ENCODE results near the gene GOLGA6A. TPM values are rescaled to one million over a fixed set of nuclear protein-coding genes. Genes with fewer than 3 reads are reported as not detected.

GOLGA6A gene
- total and polyA plus RNA-seq, 2 experiments from 2014 or later, result not detected

DNA sequence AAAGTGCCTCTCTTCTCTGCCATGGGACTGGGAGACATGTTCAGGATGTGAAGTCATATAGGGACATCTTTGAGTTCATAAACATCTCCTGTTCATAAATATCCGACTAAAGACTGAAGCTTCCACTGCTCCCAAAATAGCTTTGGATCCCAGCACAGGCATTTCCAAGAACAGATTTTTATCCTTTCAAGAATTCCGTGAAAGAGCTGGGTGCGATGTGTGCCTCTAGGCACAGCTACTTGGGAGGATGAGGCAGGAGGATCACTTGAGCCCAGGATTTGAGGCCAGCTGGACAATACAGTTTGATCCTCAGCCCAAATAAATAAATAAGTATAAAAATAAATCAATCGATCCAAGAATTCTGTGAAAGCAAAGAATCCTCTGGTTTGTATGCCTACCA lies 41.3 kb upstream of the GOLGA6A start:
- no peak overlapping the region for H2AFZ ChIP-seq
- 40 to 48% methylated on average over 4 of the region's 4 CpGs for WGBS, 2 experiments (ENCODE audit: low coverage in 1 of 2, low lambda C conversion rate in 2 of 2, missing lambda C conversion rate in 2 of 2)
- peaks cover 4% of the 10 kb centered on the region; the same call in 1 of the 2 replicates for H3K4me1 ChIP-seq (ENCODE audit: insufficient read depth)
- H3K36me3 ChIP-seq (ENCODE audit: low read depth), result no peaks in the 10 kb centered on the region
- no peaks in the 10 kb centered on the region for H4K20me1 ChIP-seq (ENCODE audit: insufficient read depth)
- peaks cover 71% of the 10 kb centered on the region for H3K27me3 ChIP-seq (replicated peaks; ENCODE audit: insufficient read depth)
- H3K4me3 ChIP-seq, result no peak overlapping the region
- no peaks in the 10 kb centered on the region for H3K9me3 ChIP-seq (ENCODE audit: low read depth)
- no peaks in the 10 kb centered on the region for H3F3A ChIP-seq (ENCODE audit: insufficient read depth)
- H3K9ac ChIP-seq, result no peak overlapping the region
- H3K9me2 ChIP-seq (ENCODE audit: insufficient read depth), result no peaks in the 10 kb centered on the region
- no peak overlapping the region for H3K27ac ChIP-seq
- in situ Hi-C loops (cut with MboI), result no loop called here
- no peaks in the 10 kb centered on the region for H3K79me2 ChIP-seq (ENCODE audit: insufficient read depth)
- TF ChIP-seq EZH2 (IDR thresholded peaks at IDR 0.05; ENCODE audit: insufficient read depth, poor library complexity, severe bottlenecking) (no peak), EZH2phosphoT487 (IDR thresholded peaks at IDR 0.05; ENCODE audit: insufficient read depth, low read depth) (no peak)
- DNase-seq, result no peak
- H3K4me2 ChIP-seq (ENCODE audit: unreplicated experiment), result no peak overlapping the region

DNA sequence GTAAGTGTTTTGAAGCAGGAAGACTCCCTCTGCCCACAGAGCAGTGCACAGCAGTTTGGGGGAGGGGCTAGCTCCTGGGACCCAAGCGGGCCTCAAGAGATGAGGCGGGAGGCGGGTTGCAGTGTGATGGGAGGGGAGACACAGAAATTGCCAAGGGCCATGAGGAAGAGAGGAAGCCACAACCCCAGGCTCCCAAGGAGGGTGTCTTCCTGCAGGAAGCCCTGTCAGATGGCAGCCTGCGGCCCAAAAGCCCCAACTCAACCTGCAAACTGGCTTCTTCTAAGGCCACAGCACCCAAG lies 40.7 kb upstream of the GOLGA6A start:
- no peak overlapping the region for H2AFZ ChIP-seq
- 63 to 68% methylated on average over 4 of the region's 4 CpGs for WGBS, 2 experiments (ENCODE audit: low coverage in 1 of 2, low lambda C conversion rate in 2 of 2, missing lambda C conversion rate in 2 of 2)

DNA sequence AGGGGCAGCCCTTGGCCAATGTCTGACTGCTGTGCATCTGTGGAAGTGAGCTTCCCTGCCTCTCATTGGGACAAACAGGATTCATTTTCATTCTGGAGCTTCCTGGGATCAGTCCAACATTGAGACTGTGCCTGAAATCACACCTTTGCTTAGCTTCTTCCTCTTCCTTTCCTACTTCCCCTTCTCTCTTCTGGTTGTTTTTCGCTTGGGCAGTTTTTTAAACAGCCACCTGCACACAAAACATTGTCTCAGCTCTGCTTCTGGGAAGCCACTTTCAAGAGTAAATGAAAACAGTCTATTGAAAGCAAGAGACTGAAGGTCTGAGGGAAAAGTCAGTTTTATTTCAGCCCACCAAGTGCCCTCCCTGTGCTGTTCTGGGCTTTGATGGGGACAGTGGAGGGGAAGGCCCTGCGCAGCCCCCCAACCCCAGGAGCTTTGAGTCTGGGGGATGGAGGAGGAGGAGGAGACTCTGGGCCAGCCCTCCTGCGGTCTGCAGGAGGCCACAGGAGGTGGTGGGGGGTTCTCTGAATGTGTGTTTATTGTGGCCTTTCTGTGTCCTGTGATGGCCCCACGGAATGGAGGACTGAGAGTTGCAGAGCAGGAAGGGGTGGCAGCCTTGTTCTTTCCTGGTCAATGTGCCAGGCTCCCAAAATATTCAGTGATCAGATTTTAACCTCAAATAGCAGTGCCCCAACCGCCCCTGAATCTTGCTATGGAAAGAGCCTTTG lies 40.2 kb upstream of the GOLGA6A start:
- Histone ChIP-seq H3K79me2 (ENCODE audit: insufficient read depth) (no peaks in the 10 kb centered on the region), H3F3A (ENCODE audit: insufficient read depth) (no peaks in the 10 kb centered on the region), H3K9ac (no peak overlapping the region), H2AFZ (no peak overlapping the region), H3K27me3 (replicated peaks; ENCODE audit: insufficient read depth) (peaks cover 63% of the 10 kb centered on the region), H3K4me1 (ENCODE audit: insufficient read depth) (no peaks in the 10 kb centered on the region), H3K36me3 (ENCODE audit: low read depth) (no peaks in the 10 kb centered on the region), H3K4me2 (ENCODE audit: unreplicated experiment) (no peak overlapping the region), H3K27ac (no peak overlapping the region), H3K9me2 (ENCODE audit: insufficient read depth) (no peaks in the 10 kb centered on the region), H3K4me3 (no peak overlapping the region), H4K20me1 (ENCODE audit: insufficient read depth) (no peaks in the 10 kb centered on the region), H3K9me3 (ENCODE audit: low read depth) (no peaks in the 10 kb centered on the region)
- in situ Hi-C loops (cut with MboI), result no loop called here
- no peak for TF ChIP-seq EZH2phosphoT487 (IDR thresholded peaks at IDR 0.05; ENCODE audit: insufficient read depth, low read depth)
- no peak for TF ChIP-seq EZH2 (IDR thresholded peaks at IDR 0.05; ENCODE audit: insufficient read depth, poor library complexity, severe bottlenecking)
- DNase-seq, result no peak
- WGBS, 2 experiments (ENCODE audit: low coverage in 1 of 2, low lambda C conversion rate in 2 of 2, missing lambda C conversion rate in 2 of 2), result 52 to 58% methylated on average over 5 of the region's 5 CpGs

More for the DNA sequence above, 40.7 kb upstream of the GOLGA6A start:
- no peak overlapping the region for H3K4me2 ChIP-seq (ENCODE audit: unreplicated experiment)
- no peaks in the 10 kb centered on the region for H3K36me3 ChIP-seq (ENCODE audit: low read depth)
- H3K27ac ChIP-seq, result no peak overlapping the region
- no peaks in the 10 kb centered on the region for H3F3A ChIP-seq (ENCODE audit: insufficient read depth)
- H3K4me3 ChIP-seq, result no peak overlapping the region
- H3K27me3 ChIP-seq (replicated peaks; ENCODE audit: insufficient read depth), result peaks cover 65% of the 10 kb centered on the region
- peaks cover 3% of the 10 kb centered on the region; the same call in 1 of the 2 replicates for H3K4me1 ChIP-seq (ENCODE audit: insufficient read depth)
- in situ Hi-C loops (cut with MboI), result no loop called here
- no peaks in the 10 kb centered on the region for H3K79me2 ChIP-seq (ENCODE audit: insufficient read depth)
- no peak for DNase-seq
- H3K9ac ChIP-seq, result no peak overlapping the region
- no peaks in the 10 kb centered on the region for H4K20me1 ChIP-seq (ENCODE audit: insufficient read depth)
- H3K9me3 ChIP-seq (ENCODE audit: low read depth), result no peaks in the 10 kb centered on the region
- TF ChIP-seq EZH2 (IDR thresholded peaks at IDR 0.05; ENCODE audit: insufficient read depth, poor library complexity, severe bottlenecking), result no peak
- no peak for TF ChIP-seq EZH2phosphoT487 (IDR thresholded peaks at IDR 0.05; ENCODE audit: insufficient read depth, low read depth)
- H3K9me2 ChIP-seq (ENCODE audit: insufficient read depth), result no peaks in the 10 kb centered on the region

DNA sequence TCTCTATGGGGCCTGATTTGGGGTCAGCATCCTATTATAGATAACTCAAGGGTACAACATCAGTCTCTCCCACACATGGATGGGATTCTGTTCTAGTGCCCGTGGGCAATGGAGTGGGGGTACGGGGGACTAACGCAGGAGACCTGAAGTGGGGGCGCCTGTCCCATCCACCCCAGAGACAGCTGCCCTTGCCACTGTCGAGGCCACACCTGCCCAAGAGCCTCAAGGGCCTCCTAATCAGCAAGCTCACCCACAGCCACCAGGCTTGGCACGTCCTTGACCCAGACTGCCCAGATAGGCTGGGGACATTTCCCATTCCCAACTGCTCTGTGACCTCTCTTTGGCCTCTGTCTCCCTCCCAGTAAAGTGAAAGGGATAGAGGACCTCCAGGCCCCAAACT lies 39.5 kb upstream of the GOLGA6A start:
- Histone ChIP-seq H2AFZ (no peak overlapping the region), H3K36me3 (ENCODE audit: low read depth) (no peaks in the 10 kb centered on the region), H3F3A (ENCODE audit: insufficient read depth) (no peaks in the 10 kb centered on the region), H3K9me2 (ENCODE audit: insufficient read depth) (no peaks in the 10 kb centered on the region), H3K4me1 (ENCODE audit: insufficient read depth) (no peaks in the 10 kb centered on the region), H3K9ac (no peak overlapping the region), H3K4me2 (ENCODE audit: unreplicated experiment) (no peak overlapping the region), H3K4me3 (no peak overlapping the region), H3K27me3 (replicated peaks; ENCODE audit: insufficient read depth) (peaks cover 63% of the 10 kb centered on the region), H3K9me3 (ENCODE audit: low read depth) (no peaks in the 10 kb centered on the region), H4K20me1 (ENCODE audit: insufficient read depth) (no peaks in the 10 kb centered on the region), H3K27ac (no peak overlapping the region), H3K79me2 (ENCODE audit: insufficient read depth) (no peaks in the 10 kb centered on the region)
- TF ChIP-seq EZH2phosphoT487 (IDR thresholded peaks at IDR 0.05; ENCODE audit: insufficient read depth, low read depth) (no peak), EZH2 (IDR thresholded peaks at IDR 0.05; ENCODE audit: insufficient read depth, poor library complexity, severe bottlenecking) (no peak)
- 39 to 49% methylated on average over 6 of the region's 6 CpGs for WGBS, 2 experiments (ENCODE audit: low coverage in 1 of 2, low lambda C conversion rate in 2 of 2, missing lambda C conversion rate in 2 of 2)
- DNase-seq, result no peak
- in situ Hi-C loops (cut with MboI), result no loop called here

Measured in GM23248 (cell line).